Measurements from ENCODE around the gene GRIK1.

DNA sequence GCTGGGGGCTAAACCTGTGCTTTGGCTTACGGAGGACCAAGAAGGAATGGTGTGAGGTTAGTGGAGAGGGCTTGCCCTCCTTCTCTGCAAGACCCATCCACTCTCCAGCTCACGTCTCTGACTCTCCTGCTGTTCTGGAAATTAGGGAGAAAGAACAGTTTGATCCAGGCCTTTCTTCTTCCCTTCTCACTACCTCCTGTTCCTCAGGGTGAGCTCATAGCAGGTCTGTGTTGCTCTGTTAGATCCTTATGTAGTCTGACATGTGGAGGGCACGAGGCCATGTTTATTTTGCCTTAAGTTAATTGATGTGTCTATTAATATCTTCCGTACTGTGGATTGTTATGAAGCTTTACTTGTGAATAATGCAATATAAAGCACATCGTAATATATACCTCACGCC is 315.0 kb downstream of the GRIK1 start:
- TF ChIP-seq CTCF (optimal IDR thresholded peaks at IDR 0.05 in 1 of 3, IDR thresholded peaks at IDR 0.05 in 1 of 3, conservative IDR thresholded peaks at IDR 0.05 in 1 of 3; ENCODE audit: extremely low read depth in 1 of 3, insufficient read depth in 2 of 3, low read length in 3 of 3) (no peak), EZH2 (IDR thresholded peaks at IDR 0.05; ENCODE audit: low read length) (no peak)

All from keratinocyte (primary cell).